NCI-H1436 treated with DMSO at 0.1 percent for 48 hours (cell line): ENCODE data around the gene MTFMT.
"Not testable (repeated sequence)": the region's sequence is repeated elsewhere in the genome, so short reads cannot be mapped to it uniquely, and the experiment has no call there.

Experiments used
- DNase-seq: peaks from one replicate; lab custom pipeline; 2025; lab: John Stamatoyannopoulos, UW

Gene MTFMT

DNA sequence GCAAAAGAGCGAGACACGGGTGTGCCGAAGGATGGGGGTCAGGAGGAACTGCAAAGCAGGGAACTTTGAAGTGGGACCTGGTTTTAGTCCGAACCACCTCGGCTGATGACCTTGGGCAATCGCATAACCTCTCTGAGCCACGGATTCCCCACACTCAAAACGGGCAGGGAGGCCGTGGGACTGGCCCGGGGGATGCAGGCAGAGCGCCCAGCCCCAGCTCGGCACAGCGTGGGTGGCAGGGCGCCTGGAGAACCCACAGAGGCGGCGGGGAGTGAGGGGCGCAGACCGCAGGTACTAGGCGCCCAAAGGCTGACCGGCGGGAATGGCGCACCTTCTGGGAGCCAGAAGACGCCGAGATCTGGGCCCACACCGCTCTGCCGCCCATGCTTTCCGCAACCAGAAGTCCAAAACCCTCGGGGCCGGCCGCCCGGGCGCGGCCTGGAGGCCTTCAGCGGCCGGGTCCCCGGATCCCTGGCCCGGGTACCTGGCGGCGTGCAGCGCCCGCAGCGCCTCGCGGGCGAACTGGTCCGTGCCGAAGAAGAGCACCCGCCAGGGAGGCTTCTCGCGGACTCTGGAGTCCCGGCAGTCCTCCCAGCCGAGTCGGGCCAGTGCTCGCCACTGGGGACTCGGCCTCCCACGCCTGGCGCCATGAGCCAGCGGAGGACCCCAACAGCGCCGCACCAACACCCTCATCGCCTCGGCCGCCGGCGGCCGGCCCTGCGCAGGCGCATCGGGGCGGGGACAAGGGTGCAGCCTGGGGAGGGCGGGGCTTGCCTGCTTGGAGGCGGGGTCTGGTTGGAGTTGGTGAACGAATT lies at the start of gene MTFMT:
Gene MTFMT, minus strand, starts transcription at position 719 of the 815 bp plus-strand sequence. Its CDS starts 26 bp downstream, at position 693.
- DNase-seq = no peak

DNA sequence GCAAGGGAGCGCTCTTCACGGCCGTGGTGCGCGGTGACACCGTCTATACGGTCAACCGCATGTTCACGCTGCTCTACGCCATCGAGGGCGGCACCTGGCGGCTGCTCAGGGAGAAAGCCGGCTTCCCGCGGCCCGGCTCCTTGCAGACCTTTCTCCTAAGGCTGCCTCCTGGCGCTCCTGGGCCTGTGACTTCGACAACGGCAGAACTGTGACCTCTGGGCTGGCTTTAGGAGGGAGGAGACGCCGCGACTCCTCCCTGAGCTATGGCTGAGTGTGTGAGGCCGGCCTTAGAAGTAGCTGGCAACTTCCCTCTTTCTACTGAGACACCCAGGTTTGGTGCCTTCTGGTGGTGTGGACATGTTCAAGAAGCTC lies 48.5 kb upstream of the MTFMT start:
- DNase-seq = no peak

DNA sequence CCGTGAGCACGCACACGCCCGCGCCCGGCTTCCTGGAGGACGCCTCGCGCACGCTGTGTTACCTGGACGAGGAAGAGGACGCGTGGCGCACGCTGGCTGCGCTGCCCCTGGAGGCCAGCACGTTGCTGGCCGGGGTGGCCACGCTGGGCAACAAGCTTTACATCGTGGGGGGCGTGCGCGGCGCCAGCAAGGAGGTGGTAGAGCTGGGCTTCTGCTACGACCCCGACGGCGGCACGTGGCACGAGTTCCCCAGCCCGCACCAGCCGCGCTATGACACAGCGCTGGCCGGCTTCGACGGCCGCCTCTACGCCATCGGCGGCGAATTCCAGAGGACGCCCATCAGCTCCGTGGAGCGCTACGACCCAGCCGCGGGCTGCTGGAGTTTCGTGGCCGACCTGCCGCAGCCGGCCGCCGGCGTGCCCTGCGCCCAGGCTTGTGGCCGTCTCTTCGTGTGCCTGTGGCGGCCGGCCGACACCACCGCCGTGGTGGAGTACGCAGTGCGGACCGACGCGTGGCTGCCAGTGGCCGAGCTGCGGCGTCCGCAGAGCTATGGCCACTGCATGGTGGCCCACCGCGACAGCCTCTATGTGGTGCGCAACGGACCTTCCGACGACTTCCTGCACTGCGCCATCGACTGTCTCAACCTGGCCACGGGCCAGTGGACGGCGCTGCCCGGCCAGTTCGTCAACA lies 48.0 kb upstream of the MTFMT start:
- no peak for DNase-seq

DNA sequence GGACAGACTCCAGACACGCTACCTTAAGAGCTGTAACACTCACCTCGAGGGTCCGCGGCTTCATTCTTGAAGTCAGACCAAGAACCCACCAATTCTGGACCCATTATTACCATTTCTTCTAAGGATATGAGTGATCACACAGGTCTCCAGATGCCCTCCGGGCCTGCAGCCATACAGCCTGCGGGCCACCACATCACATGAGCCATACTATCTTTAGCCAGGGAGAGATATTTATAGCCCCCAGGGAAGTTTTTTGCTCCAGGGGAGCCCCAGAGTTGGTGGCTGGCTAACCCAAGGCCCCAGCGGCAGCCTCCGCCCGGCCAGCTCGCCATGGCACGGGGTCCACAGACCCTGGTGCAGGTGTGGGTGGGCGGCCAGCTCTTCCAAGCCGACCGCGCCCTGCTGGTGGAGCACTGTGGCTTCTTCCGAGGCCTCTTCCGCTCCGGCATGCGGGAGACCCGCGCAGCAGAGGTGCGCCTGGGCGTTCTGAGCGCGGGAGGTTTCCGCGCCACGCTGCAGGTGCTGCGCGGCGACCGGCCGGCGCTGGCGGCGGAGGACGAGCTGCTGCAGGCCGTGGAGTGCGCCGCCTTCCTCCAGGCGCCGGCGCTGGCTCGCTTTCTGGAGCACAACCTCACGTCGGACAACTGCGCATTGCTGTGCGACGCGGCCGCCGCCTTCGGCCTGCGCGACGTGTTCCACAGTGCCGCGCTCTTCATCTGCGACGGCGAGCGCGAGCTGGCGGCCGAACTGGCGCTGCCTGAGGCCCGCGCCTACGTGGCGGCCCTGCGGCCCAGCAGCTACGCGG lies 47.2 kb upstream of the MTFMT start, which contains the start of gene KBTBD13:
Gene KBTBD13, plus strand, starts transcription at position 261 of the 805 bp plus-strand sequence. Its CDS starts 70 bp downstream, at position 331.
- DNase-seq = no peak

DNA sequence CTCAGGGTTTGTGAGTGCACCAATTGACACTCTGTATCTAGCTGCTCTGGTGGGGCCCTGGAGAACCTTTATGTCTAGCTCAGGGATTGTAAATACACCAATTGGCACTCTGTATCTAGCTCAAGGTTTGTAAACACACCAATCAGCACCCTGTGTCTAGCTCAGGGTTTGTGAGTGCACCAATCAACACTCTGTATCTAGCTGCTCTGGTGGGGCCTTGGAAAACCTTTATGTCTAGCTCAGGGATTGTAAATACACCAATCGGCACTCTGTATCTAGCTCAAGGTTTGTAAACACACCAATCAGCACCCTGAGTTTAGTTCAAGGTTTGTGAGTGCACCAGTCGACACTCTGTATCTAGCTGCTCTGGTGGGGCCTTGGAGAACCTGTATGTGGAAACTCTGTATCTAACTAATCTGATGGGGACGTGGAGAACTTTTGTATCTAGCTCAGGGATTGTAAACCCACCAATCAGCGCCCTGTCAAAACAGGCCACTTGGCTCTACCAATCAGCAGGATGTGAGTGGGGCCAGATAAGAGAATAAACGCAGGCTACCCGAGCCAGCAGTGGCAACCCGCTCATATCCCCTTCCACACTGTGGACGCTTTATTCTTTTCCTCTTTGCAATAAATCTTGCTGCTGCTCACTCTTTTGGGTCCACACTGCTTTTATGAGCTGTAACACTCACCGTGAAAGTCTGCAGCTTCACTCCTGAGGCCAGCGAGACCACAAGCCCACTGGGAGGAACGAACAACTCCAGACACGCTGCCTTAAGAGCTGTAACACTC lies 46.4 kb upstream of the MTFMT start:
- not testable (repeated sequence) for DNase-seq

DNA sequence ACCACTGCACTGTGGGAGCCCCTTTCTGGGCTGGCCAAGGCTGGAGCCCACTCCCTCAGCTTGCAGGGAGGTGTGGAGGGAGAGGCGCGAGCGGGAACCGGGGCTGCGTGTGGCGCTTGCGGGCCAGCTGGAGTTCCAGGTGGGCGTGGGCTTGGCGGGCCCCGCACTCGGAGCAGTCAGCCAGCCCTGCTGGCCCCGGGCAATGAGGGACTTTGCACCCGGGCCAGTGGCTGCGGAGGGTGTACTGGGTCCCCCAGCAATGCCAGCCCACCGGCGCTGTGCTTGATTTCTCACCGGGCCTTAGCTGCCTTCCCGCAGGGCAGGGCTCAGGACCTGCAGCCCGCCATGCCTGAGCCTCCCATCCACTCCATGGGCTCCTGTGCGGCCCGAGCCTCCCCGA lies 45.5 kb upstream of the MTFMT start:
- not testable (repeated sequence) for DNase-seq

DNA sequence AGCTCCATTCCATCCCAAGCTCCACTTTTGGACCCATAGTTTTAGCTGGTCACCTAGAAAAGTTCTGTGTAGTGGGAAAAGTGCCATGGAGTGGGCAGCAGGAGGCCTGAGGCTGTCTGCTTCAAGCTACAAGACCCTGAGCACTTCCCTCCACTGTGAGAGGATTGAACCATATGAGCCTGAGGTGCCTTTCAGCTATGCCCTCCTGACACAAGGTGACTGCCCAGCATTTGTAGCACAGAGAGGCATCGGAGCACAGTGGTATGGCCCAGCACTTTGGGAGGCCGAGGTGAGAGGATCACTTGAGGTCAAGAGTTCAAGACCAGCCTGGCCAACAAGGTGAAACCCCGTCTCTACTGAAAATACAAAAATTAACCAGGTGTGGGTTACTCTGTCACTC lies 43.2 kb upstream of the MTFMT start:
- no peak for DNase-seq

DNA sequence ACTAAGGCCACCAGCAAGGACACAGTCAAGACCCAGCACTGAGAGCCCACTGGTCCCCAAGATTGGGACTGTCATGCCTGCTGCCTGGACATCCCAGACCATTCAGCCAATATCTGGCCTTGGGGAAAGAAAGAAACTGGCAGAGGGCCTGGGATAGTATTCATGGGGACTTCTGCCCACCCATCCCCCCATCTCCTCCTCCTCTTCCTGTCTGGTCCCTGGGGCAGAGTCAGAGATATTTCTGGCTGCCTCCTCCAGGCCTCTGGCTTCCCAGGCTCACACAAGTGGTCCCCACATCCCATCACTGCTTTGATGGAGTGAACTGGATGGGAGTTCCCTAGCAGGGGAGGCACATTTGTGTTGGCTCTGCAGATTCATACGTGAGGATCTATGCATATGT lies 42.6 kb upstream of the MTFMT start:
- no peak for DNase-seq

DNA sequence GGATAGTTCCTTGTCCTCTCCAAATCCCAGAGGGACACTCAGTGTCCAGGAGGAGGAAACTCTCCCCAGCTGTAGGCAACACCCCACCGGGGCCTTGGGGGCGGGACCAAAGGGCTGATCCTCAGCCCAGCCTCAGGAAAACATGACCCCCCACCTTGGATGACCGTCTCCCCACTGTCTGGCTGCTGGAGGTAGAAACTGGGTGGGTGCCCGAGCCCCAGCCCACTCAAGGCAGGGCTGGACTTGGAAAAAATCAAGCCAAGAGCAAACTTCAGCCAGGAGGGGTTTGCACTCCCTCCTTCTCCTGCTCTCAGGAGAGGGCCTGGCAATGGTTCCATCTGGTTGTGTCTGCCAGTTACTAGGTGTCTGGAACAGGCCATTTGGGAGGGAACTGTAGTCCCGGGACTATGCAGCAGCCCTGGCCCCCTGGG lies 42.0 kb upstream of the MTFMT start:
- DNase-seq = no peak

DNA sequence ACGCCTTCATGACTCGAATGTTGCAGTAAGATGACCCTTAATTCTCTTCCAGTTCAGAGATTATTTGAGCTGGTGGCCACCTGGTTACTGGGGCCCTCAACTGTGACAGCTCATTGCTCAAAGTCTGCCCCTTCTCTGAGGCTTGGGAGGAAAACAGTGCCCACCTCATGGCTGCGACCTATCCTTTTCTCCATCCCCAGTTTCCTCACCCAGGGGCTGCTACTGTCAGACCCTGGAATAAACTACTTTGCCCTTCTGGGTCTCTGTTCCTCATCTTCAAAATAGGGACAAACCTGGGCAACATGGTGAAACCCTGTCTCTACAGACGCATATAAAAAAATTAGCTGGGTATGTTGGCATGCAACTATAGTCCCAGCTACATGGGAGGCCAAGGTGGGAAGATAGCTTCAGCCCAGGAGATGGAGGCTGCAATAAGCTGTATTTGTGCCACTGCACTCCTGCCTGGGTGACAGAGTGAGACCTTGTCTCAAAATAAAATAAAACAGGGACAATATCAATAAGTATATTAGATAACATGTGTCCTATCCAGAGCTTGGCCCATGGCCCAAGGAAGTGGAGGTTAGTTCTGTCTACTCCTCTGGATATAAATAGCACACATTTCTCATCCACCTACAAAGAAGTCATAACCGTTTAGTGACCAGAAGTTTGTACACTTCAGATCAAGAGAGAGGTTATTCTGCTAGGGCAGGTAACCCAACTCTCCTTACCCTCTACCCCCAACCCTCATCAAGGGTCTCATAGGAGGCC lies 40.5 kb upstream of the MTFMT start:
- no peak for DNase-seq

DNA sequence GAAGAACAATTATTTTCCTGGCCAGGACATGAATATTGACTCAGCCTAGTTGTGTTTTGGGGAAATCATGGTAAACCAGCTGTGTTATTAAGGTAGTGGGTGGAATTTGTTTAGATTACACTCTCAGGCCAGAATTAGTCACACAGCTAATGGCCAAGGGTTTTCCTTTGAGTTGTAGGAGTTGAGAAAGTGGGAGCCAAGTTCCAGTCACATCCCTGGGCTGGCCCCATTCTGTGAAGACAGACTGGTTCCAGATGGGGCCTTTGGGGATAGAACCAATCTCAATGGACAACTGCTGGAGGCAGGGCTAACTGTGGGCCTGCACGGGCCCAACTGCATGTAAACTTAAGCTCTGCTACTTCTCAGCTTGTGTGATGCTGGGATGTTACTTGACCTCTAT lies 39.7 kb upstream of the MTFMT start:
- DNase-seq = no peak

DNA sequence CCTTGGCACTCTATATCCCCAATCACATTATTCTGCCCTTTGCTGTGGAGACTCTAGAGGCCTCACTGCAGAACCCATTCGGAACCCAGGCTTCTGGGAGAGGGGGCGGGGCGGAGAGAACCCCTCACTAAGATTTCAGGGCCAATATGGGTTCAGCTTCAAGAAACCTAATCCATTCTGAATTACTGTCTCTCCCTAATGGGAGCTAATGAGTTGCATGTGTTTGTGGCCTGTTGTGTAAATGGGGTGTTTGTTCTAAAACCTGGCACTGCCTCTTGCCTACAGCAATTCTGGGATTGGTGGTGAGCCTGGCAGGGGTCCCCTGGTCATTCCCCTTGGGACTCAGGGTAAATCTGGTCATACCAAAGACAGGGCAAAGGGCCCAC lies 39.0 kb upstream of the MTFMT start:
- DNase-seq = no peak

DNA sequence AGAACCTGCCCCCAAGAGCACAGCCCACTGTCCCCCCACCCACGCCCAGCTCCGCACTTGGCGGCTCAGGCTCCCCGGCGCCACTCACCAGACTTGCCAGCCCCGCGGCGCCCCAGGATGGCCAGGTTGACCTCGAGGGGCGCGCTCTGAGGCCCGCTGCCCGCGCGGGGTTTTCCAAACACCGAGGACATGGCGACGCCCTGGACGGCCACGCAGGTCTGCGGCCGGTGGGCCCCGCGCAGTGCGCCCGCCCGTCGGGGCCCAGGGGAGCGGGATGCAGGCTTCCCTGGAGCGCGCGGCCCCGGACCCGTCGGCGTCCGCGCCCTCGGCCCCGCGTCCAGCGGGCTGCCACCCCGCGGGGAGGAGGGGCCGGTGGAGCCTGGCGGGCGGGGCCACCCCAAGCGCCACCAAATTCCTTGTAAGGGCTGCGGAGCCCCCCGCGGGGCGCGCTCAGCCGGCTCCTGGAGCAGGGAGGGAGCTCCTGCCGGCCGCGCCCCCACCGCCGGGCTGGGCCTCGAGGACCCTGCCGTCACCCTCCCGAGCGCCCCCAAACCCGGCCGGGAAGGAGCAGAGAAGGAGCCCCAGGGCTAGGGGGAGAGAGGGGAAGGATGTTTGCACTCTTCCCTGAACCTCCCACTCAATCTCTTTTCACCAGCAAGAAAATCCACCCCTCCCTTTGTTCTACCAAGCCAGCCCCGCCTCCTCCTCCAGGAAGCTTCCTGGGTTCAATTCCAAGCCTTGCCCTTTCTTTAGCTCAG lies 38.4 kb upstream of the MTFMT start, which contains the start of gene RASL12:
Gene RASL12, minus strand, starts transcription at position 347 of the 758 bp plus-strand sequence. Its CDS starts 156 bp downstream, at position 191.
- DNase-seq = no peak

DNA sequence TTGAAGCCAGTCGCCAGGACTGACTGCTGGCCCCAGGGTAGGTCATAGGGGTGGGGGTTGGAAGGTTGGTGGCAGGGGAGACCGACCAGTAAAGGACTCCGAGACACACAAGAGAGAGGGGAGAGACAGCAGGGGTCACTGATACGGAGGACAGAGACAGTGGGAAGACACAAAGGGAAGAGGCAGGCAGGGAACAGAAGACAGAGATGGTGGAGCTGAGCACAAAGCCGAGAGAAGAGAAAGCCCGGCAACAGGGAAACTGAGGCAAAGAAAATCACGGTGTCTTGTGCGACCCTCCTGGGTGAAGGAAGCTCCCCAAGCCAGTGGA lies 37.8 kb upstream of the MTFMT start:
- DNase-seq = no peak

DNA sequence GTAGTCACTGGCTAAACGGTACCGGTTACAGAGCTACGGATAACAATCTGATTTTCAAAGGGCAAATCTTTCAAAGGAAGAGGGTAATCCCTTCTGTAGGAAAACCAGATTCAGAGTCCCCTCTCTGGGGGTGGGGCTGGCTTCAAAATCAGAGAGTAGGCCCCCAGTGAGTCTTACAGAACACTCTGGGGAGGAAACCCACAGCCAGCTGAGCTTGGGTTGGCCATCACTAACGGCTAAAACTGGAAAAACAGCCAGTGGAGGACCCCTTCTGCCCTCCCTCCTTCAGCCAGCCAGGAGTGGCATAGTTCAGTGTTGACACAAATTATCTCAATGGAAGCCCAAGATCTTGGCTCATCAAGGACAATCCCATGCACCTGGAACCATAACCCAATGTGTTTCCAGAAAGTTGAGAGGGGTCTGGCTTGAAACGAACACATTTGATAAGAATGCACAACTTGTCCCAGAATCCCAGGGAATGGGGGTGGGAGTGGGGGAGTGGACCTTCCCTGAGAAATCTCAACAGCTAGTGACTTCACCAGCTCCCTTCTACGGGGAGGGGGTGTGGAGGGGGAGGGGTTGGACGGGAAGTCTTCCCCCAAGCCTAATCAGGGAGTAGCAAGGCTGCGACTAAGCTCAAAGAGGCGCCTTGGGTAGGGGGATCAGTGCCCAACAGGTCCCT lies 37.3 kb upstream of the MTFMT start:
- no peak for DNase-seq

DNA sequence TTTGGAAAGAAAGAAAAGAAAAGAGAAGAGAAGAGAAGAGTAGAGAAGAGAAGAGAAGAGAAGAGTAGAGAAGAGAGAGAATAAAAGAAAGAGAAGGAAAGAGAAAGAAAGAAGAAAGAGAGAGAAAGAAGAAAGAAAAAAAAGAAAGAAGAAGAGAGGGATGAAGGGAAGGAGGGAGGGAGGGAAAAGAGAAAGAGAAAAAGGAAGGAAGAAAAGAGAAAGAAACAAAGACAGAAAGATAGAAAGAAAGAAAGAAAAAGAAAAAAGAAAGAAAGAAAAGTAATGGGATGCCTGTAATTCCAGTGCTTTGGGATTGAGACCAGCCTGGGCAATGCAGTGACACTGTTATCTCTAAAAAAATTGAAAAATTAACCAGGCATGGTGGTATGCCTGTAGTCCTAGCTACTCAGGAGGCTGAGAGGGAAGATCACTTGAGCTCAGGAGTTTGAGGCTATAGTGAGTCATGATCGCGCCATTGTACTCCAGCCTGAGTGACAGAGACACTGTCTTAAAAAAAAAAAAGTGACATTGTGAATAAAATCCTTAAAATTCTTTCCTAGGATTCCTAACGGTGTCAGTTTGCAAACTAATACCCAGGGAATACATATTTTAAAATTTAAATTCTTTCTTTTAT lies 36.7 kb upstream of the MTFMT start:
- DNase-seq = no peak

DNA sequence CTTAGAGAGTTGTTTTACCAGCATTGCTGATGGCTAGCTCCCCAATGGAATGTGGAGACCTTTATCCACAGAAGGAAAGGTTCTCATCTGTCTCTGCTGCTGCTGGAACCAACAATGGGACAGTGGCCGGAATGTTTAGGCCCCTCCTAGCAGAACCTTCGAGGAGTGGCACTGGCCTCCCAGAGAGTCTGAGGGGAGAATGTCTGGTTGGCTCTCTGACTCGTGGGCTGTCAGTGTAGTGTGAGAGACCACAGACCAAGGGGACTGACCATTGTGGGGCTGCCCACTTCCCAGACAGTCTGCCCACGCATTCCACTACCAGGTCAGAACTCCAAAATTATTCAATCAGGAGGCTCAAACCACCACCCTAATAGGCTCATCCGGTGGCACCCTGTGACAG lies 33.3 kb upstream of the MTFMT start:
- DNase-seq = no peak

DNA sequence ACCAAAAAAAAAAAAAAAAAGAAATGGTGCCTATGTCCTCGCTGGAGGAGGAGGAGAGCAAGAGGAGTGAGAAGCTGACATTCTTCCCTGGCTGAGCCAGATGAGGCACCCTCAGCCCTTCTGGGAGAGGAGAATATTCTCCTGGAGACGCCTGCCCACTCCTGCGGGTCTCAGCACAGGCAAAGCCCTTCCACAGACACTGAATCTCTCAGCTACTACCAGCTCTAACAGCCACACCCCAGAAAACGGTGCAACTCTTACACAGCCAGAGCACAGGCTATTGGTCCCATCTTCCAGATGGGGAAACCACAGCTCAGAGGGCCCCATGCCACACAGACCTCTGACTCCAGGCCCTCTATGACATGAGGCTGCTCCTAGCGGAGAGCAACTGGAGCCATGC lies 32.6 kb upstream of the MTFMT start:
- DNase-seq = no peak
